ENCODE results near the gene COL27A1. TPM values are rescaled to one million over a fixed set of nuclear protein-coding genes. Genes with fewer than 3 reads are reported as not detected.

Gene COL27A1
- polyA plus RNA-seq, 1 donor (not counting 4 experiments of a cell fraction or from before 2014, with no cell fraction given) = 14.0 TPM

DNA sequence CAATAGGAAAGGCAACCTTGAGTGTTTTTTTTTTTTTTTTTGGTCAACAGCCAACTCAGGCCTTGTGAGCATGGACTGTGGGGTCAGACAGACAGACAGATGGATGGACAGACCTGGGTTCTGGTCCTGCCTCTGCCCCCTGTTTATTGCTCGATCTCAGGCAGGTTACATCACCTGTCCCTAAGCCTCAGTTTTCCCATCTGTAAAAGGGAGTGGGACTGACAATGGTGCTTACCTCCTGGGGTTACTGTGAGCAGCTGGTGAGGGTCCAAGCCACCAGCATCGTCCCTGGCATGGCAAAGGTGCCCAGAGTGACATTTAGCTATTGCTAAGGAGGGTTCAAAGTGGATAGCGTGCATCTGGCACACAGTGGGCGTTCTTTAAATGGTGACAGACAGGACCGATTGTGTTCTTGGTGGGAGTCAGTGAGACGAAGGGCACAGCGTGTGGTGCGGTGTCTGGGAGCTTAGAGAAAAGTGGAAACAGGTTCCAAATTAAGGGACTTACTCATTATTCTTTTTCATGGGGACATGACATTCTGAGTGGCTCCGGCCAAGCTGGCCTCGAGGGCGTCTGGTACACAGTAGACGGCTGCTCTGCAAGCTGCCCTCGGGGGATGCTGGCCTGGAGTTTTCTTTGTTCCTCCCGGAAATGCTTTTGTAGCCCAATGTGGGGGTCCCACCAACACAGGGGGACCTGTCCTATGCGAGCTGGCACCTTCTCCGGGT lies 72.1 kb downstream of the COL27A1 start:
- Histone ChIP-seq H3K9me1 (ENCODE audit: control insufficient read depth, extremely low read depth, insufficient read depth, low read length) (no peaks in the 10 kb centered on the region), H3K9ac (ENCODE audit: control insufficient read depth, extremely low read depth, insufficient read depth, low read length) (no peak overlapping the region), H3K27me3 (ENCODE audit: control insufficient read depth, extremely low read depth, insufficient read depth, low read length) (no peaks in the 10 kb centered on the region), H3K36me3 (ENCODE audit: control insufficient read depth in 2 of 2, extremely low read depth in 1 of 2, insufficient read depth in 2 of 2, low read length in 2 of 2) (peaks cover 7 to 14% of the 10 kb centered on the region in 2 experiments), H3K9me3 (ENCODE audit: control insufficient read depth, low read depth, low read length) (no peaks in the 10 kb centered on the region), H3K79me2 (ENCODE audit: control insufficient read depth, insufficient read depth, low read length) (no peaks in the 10 kb centered on the region), H3K4me1 (ENCODE audit: control insufficient read depth, extremely low read depth, insufficient read depth, low read length) (peaks cover 30% of the 10 kb centered on the region), H2AFZ (ENCODE audit: control insufficient read depth, low read length) (no peak overlapping the region), H3K27ac (ENCODE audit: control insufficient read depth, insufficient read depth, low read length) (no peak overlapping the region), H4K20me1 (ENCODE audit: control insufficient read depth, extremely low read depth, insufficient read depth, low read length) (no peaks in the 10 kb centered on the region), H3K4me3 (ENCODE audit: control insufficient read depth in 2 of 3, extremely low read depth in 1 of 3, insufficient read depth in 2 of 3, low read depth in 1 of 3, low read length in 3 of 3) (no peak overlapping the region), H3K4me2 (ENCODE audit: control insufficient read depth, extremely low read depth, insufficient read depth, low read depth, low read length) (no peak overlapping the region)
- FAIRE-seq (no peak), DNase-seq (ENCODE audit: low read depth, low spot score) (no peak)
- dilution Hi-C loops (cut with MboI; ENCODE audit: extremely low pct_ligation_motif_present, low sequenced_read_pairs) = no loop called here
- no peak for TF ChIP-seq EZH2 (IDR thresholded peaks at IDR 0.05; ENCODE audit: low read length)
- TF ChIP-seq, protein P1, sequence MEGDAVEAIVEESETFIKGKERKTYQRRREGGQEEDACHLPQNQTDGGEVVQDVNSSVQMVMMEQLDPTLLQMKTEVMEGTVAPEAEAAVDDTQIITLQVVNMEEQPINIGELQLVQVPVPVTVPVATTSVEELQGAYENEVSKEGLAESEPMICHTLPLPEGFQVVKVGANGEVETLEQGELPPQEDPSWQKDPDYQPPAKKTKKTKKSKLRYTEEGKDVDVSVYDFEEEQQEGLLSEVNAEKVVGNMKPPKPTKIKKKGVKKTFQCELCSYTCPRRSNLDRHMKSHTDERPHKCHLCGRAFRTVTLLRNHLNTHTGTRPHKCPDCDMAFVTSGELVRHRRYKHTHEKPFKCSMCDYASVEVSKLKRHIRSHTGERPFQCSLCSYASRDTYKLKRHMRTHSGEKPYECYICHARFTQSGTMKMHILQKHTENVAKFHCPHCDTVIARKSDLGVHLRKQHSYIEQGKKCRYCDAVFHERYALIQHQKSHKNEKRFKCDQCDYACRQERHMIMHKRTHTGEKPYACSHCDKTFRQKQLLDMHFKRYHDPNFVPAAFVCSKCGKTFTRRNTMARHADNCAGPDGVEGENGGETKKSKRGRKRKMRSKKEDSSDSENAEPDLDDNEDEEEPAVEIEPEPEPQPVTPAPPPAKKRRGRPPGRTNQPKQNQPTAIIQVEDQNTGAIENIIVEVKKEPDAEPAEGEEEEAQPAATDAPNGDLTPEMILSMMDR (optimal IDR thresholded peaks at IDR 0.05 in 1 of 3, IDR thresholded peaks at IDR 0.05 in 1 of 3, conservative IDR thresholded peaks at IDR 0.05 in 1 of 3; ENCODE audit: extremely low read depth in 1 of 3, insufficient read depth in 2 of 3, low read length in 3 of 3) = no peak

DNA sequence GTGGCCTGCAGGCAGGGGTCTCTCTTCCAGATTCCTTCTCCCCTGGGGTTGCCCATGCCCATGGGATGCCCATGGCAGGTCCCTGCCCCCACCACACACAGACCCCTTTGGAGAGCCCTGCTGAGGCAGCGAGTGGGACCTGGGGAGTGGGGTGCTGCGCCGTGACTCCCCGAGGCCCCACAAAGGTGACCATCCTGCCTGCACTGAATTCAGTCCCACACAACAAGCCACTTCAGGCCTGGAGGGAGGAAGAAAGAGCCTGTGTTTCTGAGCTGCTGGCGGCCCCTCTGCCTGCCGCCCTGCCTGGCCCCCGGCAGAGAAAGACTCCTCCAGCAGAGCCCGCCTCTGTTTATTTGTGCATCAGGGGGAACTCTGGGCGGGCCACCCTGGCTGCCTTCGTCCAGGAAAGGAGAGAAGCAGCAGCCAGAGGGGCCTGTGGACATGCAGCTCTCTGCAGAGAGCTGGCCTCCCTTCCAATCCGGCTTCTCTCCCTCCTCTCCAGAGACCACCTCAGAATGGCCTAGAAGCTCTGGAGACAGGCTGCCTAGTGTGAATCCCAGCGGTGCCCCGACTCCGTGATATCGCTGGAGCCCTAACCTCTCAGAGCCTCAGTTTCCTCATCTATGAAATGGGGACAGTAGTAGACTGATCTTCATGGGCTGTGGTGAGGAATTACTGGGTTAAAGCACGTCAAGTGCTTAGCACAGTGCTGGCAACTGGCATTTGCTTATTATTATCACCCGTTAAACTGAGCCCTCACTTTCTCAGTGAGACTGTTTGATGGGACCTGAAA lies 72.9 kb downstream of the COL27A1 start:
- Histone ChIP-seq H3K4me2 (ENCODE audit: control insufficient read depth, extremely low read depth, insufficient read depth, low read depth, low read length) (no peak overlapping the region), H3K36me3 (ENCODE audit: control insufficient read depth in 2 of 2, extremely low read depth in 1 of 2, insufficient read depth in 2 of 2, low read length in 2 of 2) (peaks cover 7 to 15% of the 10 kb centered on the region in 2 experiments), H3K27ac (ENCODE audit: control insufficient read depth, insufficient read depth, low read length) (no peak overlapping the region), H3K4me1 (ENCODE audit: control insufficient read depth, extremely low read depth, insufficient read depth, low read length) (peaks cover 30% of the 10 kb centered on the region), H3K9me1 (ENCODE audit: control insufficient read depth, extremely low read depth, insufficient read depth, low read length) (no peaks in the 10 kb centered on the region), H3K9ac (ENCODE audit: control insufficient read depth, extremely low read depth, insufficient read depth, low read length) (no peak overlapping the region), H3K9me3 (ENCODE audit: control insufficient read depth, low read depth, low read length) (no peaks in the 10 kb centered on the region), H3K27me3 (ENCODE audit: control insufficient read depth, extremely low read depth, insufficient read depth, low read length) (no peaks in the 10 kb centered on the region), H2AFZ (ENCODE audit: control insufficient read depth, low read length) (no peak overlapping the region), H4K20me1 (ENCODE audit: control insufficient read depth, extremely low read depth, insufficient read depth, low read length) (no peaks in the 10 kb centered on the region), H3K79me2 (ENCODE audit: control insufficient read depth, insufficient read depth, low read length) (no peaks in the 10 kb centered on the region), H3K4me3 (ENCODE audit: control insufficient read depth in 2 of 3, extremely low read depth in 1 of 3, insufficient read depth in 2 of 3, low read depth in 1 of 3, low read length in 3 of 3) (no peak overlapping the region)
- no peak for TF ChIP-seq EZH2 (IDR thresholded peaks at IDR 0.05; ENCODE audit: low read length)
- TF ChIP-seq, protein P1 (optimal IDR thresholded peaks at IDR 0.05 in 1 of 3, IDR thresholded peaks at IDR 0.05 in 1 of 3, conservative IDR thresholded peaks at IDR 0.05 in 1 of 3; ENCODE audit: extremely low read depth in 1 of 3, insufficient read depth in 2 of 3, low read length in 3 of 3) = no peak
- FAIRE-seq (no peak), DNase-seq (ENCODE audit: low read depth, low spot score) (no peak)
- dilution Hi-C loops (cut with MboI; ENCODE audit: extremely low pct_ligation_motif_present, low sequenced_read_pairs) = no loop called here

Data from keratinocyte (primary cell).